SK-N-SH treated with all-trans-retinoic acid at 6 μM for 48 hours (cell line): ENCODE measurements around the gene CALHM2.

Experiments
- ATAC-seq: fragments of 200-7000 bp; cut with Tn5 transposase; 3 replicates; pipeline ENCODE4 v1.9.1; 2020; ENCODE audit warnings: mild to moderate bottlenecking, moderate library complexity
- ARNTL ChIP-seq: fragments of 450-650 bp; formaldehyde crosslinking; IDR thresholded peaks from 2 replicates; pipeline ENCODE4 v1.5.0; 2020; ENCODE audit warnings: low read depth, mild to moderate bottlenecking, moderate library complexity, borderline replicate concordance
- CSDC2 ChIP-seq: fragments of 250-450 bp; sonication (Bioruptor Pico); IDR thresholded peaks from 2 replicates; pipeline ENCODE4 v1.5.0; 2020; ENCODE audit warnings: mild to moderate bottlenecking, moderate library complexity
- ESRRG ChIP-seq: fragments of 250-450 bp; sonication (Bioruptor Pico); IDR thresholded peaks from 2 replicates; pipeline ENCODE4 v1.6.1; 2021; ENCODE audit warnings: mild to moderate bottlenecking
- GLIS3 ChIP-seq: fragments of 250-450 bp; sonication (Bioruptor Pico); IDR thresholded peaks from 2 replicates; pipeline ENCODE4 v1.5.0; 2020; ENCODE audit warnings: mild to moderate bottlenecking, moderate library complexity
- ISL1 ChIP-seq: fragments of 250-450 bp; sonication (Bioruptor Pico); IDR thresholded peaks from 2 replicates; pipeline ENCODE4 v2.1.2; 2022; ENCODE audit warnings: mild to moderate bottlenecking, moderate library complexity
- OSR1 ChIP-seq: fragments of 250-450 bp; sonication (Bioruptor Pico); IDR thresholded peaks from 2 replicates; pipeline ENCODE4 v1.8.0; 2022; ENCODE audit warnings: moderate library complexity, mild to moderate bottlenecking, inconsistent platforms
- PATZ1 ChIP-seq: fragments of 250-450 bp; sonication (Bioruptor Pico); IDR thresholded peaks from 2 replicates; pipeline ENCODE4 v1.8.0; 2020; ENCODE audit warnings: mild to moderate bottlenecking, moderate library complexity, borderline replicate concordance
- PPARA ChIP-seq: fragments of 250-450 bp; sonication (Bioruptor Pico); IDR thresholded peaks from 2 replicates; pipeline ENCODE4 v1.5.0; 2020; ENCODE audit warnings: mild to moderate bottlenecking, borderline replicate concordance
- RARB ChIP-seq: fragments of 250-450 bp; sonication (Bioruptor Pico); IDR thresholded peaks from 2 replicates; pipeline ENCODE4 v1.8.0; 2021; ENCODE audit warnings: mild to moderate bottlenecking, moderate library complexity
- SNAI2 ChIP-seq: fragments of 250-450 bp; sonication (Bioruptor Pico); IDR thresholded peaks from 2 replicates; pipeline ENCODE4 v1.5.0; 2020; ENCODE audit warnings: mild to moderate bottlenecking, moderate library complexity
- TCF4 ChIP-seq: fragments of 250-450 bp; sonication (Bioruptor Pico); IDR thresholded peaks from 2 replicates; pipeline ENCODE4 v1.8.0; 2021; ENCODE audit warnings: mild to moderate bottlenecking, moderate library complexity, borderline replicate concordance
- TOX ChIP-seq: fragments of 250-450 bp; sonication (Bioruptor Pico); IDR thresholded peaks from 2 replicates; pipeline ENCODE4 v1.8.0; 2021; ENCODE audit warnings: mild to moderate bottlenecking, moderate library complexity, borderline replicate concordance
- TSHZ2 ChIP-seq: fragments of 250-450 bp; sonication (Bioruptor Pico); IDR thresholded peaks from 2 replicates; pipeline ENCODE4 v1.5.0; 2020; ENCODE audit warnings: mild to moderate bottlenecking, moderate library complexity
- ZC3H10 ChIP-seq: fragments of 250-450 bp; sonication (Bioruptor Pico); IDR thresholded peaks from 2 replicates; pipeline ENCODE4 v1.5.1; 2021; ENCODE audit warnings: mild to moderate bottlenecking, moderate library complexity
- ZFP3 ChIP-seq: fragments of 250-450 bp; sonication (Bioruptor Pico); IDR thresholded peaks from 2 replicates; pipeline ENCODE4 v1.5.0; 2020; ENCODE audit warnings: mild to moderate bottlenecking, moderate library complexity
- ZFP30 ChIP-seq: fragments of 450-650 bp; formaldehyde crosslinking; IDR thresholded peaks from 2 replicates; pipeline ENCODE4 v1.5.0; 2022; ENCODE audit warnings: mild to moderate bottlenecking, moderate library complexity
- ZNF565 ChIP-seq: fragments of 450-650 bp; formaldehyde crosslinking; conservative IDR thresholded peaks from 2 replicates; pipeline ENCODE4 v1.5.0; 2020; ENCODE audit warnings: low read depth, mild to moderate bottlenecking, moderate library complexity
- ZNF70 ChIP-seq: fragments of 450-650 bp; formaldehyde crosslinking; IDR thresholded peaks from 2 replicates; pipeline ENCODE4 v1.5.0; 2020; ENCODE audit warnings: mild to moderate bottlenecking, moderate library complexity
- ZNF8 ChIP-seq: fragments of 450-650 bp; formaldehyde crosslinking; IDR thresholded peaks from 2 replicates; pipeline ENCODE4 v1.5.0; 2020; ENCODE audit warnings: mild to moderate bottlenecking, moderate library complexity

The CALHM2 gene

GRCh38 chr10:103413564-103413963 is 38.6 kb downstream of the CALHM2 start:
- ATAC-seq, result no peak
- no peak for TF ChIP-seq TCF4
- no peak for TF ChIP-seq ZNF8 (CRISPR knock-in tag)
- TF ChIP-seq ZFP30 (CRISPR knock-in tag), result no peak
- no peak for TF ChIP-seq ZFP3 (CRISPR knock-in tag)
- no peak for TF ChIP-seq ISL1 (CRISPR knock-in tag)
- no peak for TF ChIP-seq ARNTL (CRISPR knock-in tag)
- no peak for TF ChIP-seq CSDC2
- TF ChIP-seq TSHZ2, result no peak

GRCh38 chr10:103397191-103397825 is 54.9 kb downstream of the CALHM2 start:
- ATAC-seq, result peak; percentile 20

GRCh38 chr10:103396789-103397087 is 55.4 kb downstream of the CALHM2 start:
- no peak for ATAC-seq
- no peak for TF ChIP-seq OSR1 (CRISPR knock-in tag)
- TF ChIP-seq TOX, result no peak
- no peak for TF ChIP-seq TSHZ2
- no peak for TF ChIP-seq ZNF70 (CRISPR knock-in tag)
- no peak for TF ChIP-seq RARB (CRISPR knock-in tag)
- TF ChIP-seq CSDC2, result no peak
- TF ChIP-seq ARNTL (CRISPR knock-in tag), result no peak
- no peak for TF ChIP-seq PPARA (CRISPR knock-in tag)
- TF ChIP-seq SNAI2 (CRISPR knock-in tag), result no peak
- TF ChIP-seq ZC3H10 (CRISPR knock-in tag), result no peak
- no peak for TF ChIP-seq PATZ1 (CRISPR knock-in tag)
- TF ChIP-seq ZNF8 (CRISPR knock-in tag), result no peak

More at GRCh38 chr10:103397191-103397825, 54.9 kb downstream of the CALHM2 start:
- TF ChIP-seq GLIS3 (no peak), PATZ1 (CRISPR knock-in tag) (no peak), RARB (CRISPR knock-in tag) (no peak), ZFP30 (CRISPR knock-in tag) (no peak), TSHZ2 (no peak), TOX (no peak), SNAI2 (CRISPR knock-in tag) (no peak), ZNF565 (no peak), ESRRG (CRISPR knock-in tag) (no peak)
